GM19238 (cell line): ENCODE measurements around the gene FAM117A.

Experiments
- DNase-seq: peaks from one replicate; pipeline ENCODE4 v3.0.0; 2011; ENCODE audit warnings: low spot score; ENCODE audit not compliant: insufficient read length

Gene FAM117A

GRCh38 chr17:49763735-49764558 lies at the start of gene FAM117A:
TSS of gene FAM117A (minus strand) at chr17:49764131. CDS start at chr17:49764087, 44 bp downstream.
- peak; percentile 99 for DNase-seq

GRCh38 chr17:49809056-49809455 lies 45.1 kb upstream of the FAM117A start:
- DNase-seq = no peak

- no peak for DNase-seq
Measured at GRCh38 chr17:49798738-49799137, 34.8 kb upstream of the FAM117A start.

GRCh38 chr17:49798182-49798581 lies 34.3 kb upstream of the FAM117A start:
- DNase-seq = no peak

GRCh38 chr17:49795372-49795771 lies 31.4 kb upstream of the FAM117A start:
- no peak for DNase-seq

GRCh38 chr17:49793309-49793708 lies 29.4 kb upstream of the FAM117A start:
- no peak for DNase-seq

- no peak for DNase-seq
Measured at GRCh38 chr17:49789243-49789578, 25.3 kb upstream of the FAM117A start.

GRCh38 chr17:49788478-49789242 lies 24.7 kb upstream of the FAM117A start, which contains the start of gene KAT7:
TSS of gene KAT7 (plus strand) at chr17:49788681. CDS start at chr17:49788835, 154 bp downstream.
- peak; percentile 93 for DNase-seq

GRCh38 chr17:49787884-49788477 lies 24.1 kb upstream of the FAM117A start:
- DNase-seq = no peak

- DNase-seq = no peak
Measured at GRCh38 chr17:49784636-49785035, 20.7 kb upstream of the FAM117A start.

- no peak for DNase-seq
Measured at GRCh38 chr17:49783791-49784190, 19.9 kb upstream of the FAM117A start.

- no peak for DNase-seq
Measured at GRCh38 chr17:49783071-49783715, 19.3 kb upstream of the FAM117A start.

GRCh38 chr17:49779739-49780231 lies 15.9 kb upstream of the FAM117A start:
- DNase-seq = no peak

GRCh38 chr17:49779156-49779738 lies 15.3 kb upstream of the FAM117A start:
- no peak for DNase-seq

GRCh38 chr17:49777563-49777962 lies 13.6 kb upstream of the FAM117A start:
- DNase-seq = no peak

- no peak for DNase-seq
Measured at GRCh38 chr17:49776551-49777300, 12.8 kb upstream of the FAM117A start.

GRCh38 chr17:49775546-49776260 lies 11.8 kb upstream of the FAM117A start:
- no peak for DNase-seq

- no peak for DNase-seq
Measured at GRCh38 chr17:49766918-49767530, 3.1 kb upstream of the FAM117A start.

- DNase-seq = no peak
Measured at GRCh38 chr17:49764559-49765180, 739 bp upstream of the FAM117A start.
